ENCODE data around the gene ENO2.
"Not testable (repeated sequence)": the region's sequence is repeated elsewhere in the genome, so short reads cannot be mapped to it uniquely, and the experiment has no call there.

Gene ENO2

DNA sequence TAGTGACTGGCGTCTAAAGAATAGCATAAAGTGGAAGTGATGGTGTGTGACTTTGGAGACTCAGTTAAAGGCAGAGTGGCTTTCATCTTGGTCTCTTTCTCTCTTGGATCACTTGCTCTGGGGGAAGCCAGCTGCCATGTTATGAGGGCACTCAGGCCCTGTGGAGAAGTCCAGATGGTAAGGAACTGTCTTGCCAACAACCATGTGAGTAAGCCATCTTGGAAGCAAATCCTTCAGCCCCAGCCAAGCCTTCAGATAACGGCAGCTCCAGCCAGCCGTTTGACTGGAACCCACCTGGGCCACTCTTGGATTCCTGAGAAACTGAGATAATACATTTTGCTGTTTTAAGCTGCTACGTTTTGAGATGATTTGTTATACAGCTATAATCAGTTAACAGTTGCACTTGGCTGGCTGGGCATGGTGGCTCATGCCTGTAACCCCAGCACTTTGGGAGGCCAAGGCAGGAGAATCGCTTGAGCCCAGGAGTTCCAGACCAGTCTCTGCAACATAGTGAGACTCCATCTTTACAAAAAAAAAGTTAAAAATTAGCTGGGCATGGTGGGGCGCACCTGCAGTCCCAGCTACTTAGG is 17.4 kb upstream of the ENO2 start:
- Histone ChIP-seq H3K27me3 (ENCODE audit: control insufficient read depth in 5 of 5, insufficient read depth in 4 of 5, low read length in 5 of 5) (no peaks in the 10 kb centered on the region), H3K4me3 (ENCODE audit: low read depth in 1 of 5, low read length in 5 of 5) (no peak overlapping the region), H3K27ac (ENCODE audit: low read depth, low read length) (no peak overlapping the region), H3K9ac (ENCODE audit: low read length in 5 of 5) (no peak overlapping the region), H3K9me3 (ENCODE audit: control insufficient read depth in 5 of 5, low read length in 5 of 5) (no peaks in the 10 kb centered on the region), H3K4me1 (ENCODE audit: control insufficient read depth in 5 of 5, insufficient read depth in 5 of 5, low read length in 5 of 5) (peaks cover 0 to 8% (median under 1%) of the 10 kb centered on the region in 5 donors), H3K36me3 (ENCODE audit: control insufficient read depth in 5 of 5, insufficient read depth in 5 of 5, low read length in 5 of 5) (no peaks in the 10 kb centered on the region)

DNA sequence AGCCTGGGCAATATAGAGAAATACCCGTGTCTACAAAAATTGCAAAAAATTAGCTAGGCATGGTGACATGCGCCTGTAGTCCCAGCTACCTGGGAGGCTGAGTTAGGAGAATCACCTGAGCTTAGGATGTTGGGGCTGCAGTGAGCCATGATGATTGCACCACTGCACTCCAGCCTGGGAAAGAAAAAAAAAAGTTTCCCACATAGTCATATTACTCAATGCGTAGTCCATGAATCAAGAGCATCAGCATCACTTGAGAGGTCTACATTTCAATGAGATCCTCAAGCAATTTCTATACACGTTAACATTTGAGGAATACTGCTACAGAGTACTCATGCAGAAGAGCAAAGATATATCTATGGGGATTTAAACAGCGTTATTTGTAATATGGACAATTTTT is 15.0 kb upstream of the ENO2 start:
- no peaks in the 10 kb centered on the region for H3K27me3 ChIP-seq (ENCODE audit: control insufficient read depth in 5 of 5, insufficient read depth in 4 of 5, low read length in 5 of 5)
- H3K27ac ChIP-seq (ENCODE audit: low read depth, low read length), result no peak overlapping the region
- H3K9me3 ChIP-seq (ENCODE audit: control insufficient read depth in 5 of 5, low read length in 5 of 5), result no peaks in the 10 kb centered on the region
- no peaks in the 10 kb centered on the region for H3K36me3 ChIP-seq (ENCODE audit: control insufficient read depth in 5 of 5, insufficient read depth in 5 of 5, low read length in 5 of 5)
- no peak overlapping the region for H3K9ac ChIP-seq (ENCODE audit: low read length in 5 of 5)
- H3K4me1 ChIP-seq (ENCODE audit: control insufficient read depth in 5 of 5, insufficient read depth in 5 of 5, low read length in 5 of 5), result peaks cover 0 to 12% (median 7%) of the 10 kb centered on the region in 5 donors
- H3K4me3 ChIP-seq (ENCODE audit: low read depth in 1 of 5, low read length in 5 of 5), result no peak overlapping the region

DNA sequence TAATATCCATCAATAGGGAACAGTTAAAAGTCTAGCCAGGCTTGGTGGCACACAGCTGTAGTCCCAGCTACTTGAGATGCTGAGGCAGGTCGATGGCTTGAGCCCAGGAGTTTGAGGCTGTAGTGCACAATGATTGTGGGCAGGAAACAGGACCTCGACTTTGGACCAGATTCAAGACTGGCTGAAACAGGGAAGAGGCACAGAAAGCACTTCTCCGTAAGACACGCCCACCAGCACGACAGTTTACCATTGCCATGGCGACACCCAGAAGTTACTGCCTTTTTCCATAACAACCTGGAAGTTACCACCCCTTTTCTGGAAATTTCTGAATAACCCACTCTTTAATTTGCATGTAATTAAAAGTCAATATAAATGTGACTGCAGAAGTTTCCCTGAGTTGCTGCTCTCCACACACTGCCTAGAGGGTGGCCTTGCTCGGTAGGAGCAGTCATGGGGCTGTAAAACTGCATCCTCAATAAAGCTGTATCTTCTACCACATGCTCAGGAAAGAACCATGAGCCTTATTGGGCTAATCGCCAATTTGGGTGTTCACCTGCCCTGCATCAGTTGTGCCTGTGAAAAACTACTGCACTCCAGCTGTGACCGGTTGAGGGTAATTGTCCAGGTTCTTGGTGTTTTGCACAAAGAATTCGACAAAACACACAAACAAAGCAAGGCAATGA is 14.4 kb upstream of the ENO2 start:
- Histone ChIP-seq H3K27me3 (ENCODE audit: control insufficient read depth in 5 of 5, insufficient read depth in 4 of 5, low read length in 5 of 5) (no peaks in the 10 kb centered on the region), H3K36me3 (ENCODE audit: control insufficient read depth in 5 of 5, insufficient read depth in 5 of 5, low read length in 5 of 5) (no peaks in the 10 kb centered on the region), H3K4me3 (ENCODE audit: low read depth in 1 of 5, low read length in 5 of 5) (no peak overlapping the region), H3K4me1 (ENCODE audit: control insufficient read depth in 5 of 5, insufficient read depth in 5 of 5, low read length in 5 of 5) (peaks cover 0 to 16% (median 11%) of the 10 kb centered on the region in 5 donors), H3K9me3 (ENCODE audit: control insufficient read depth in 5 of 5, low read length in 5 of 5) (no peaks in the 10 kb centered on the region), H3K27ac (ENCODE audit: low read depth, low read length) (no peak overlapping the region), H3K9ac (ENCODE audit: low read length in 5 of 5) (no peak overlapping the region)

DNA sequence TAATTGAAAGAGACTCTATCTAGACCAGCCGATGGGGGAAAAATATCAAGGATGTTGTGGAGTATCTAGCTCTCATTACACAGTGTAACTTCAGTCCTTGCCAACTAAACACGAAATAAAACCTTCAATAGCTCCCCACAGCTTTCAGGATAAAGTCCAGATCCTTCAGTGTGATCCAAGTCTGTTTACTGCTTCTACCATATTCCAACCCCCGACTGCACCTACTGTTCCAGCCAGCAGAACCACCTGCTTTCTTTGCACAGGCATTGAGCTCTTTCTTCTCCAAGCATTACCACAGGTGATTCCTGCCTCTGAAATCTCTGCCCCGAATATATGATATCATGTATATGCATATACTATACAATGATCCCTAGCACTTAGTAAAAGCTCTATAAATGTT is 11.9 kb upstream of the ENO2 start:
- Histone ChIP-seq H3K4me3 (ENCODE audit: low read depth in 1 of 5, low read length in 5 of 5) (no peak overlapping the region), H3K4me1 (ENCODE audit: control insufficient read depth in 5 of 5, insufficient read depth in 5 of 5, low read length in 5 of 5) (peaks cover 0 to 23% (median 15%) of the 10 kb centered on the region in 5 donors), H3K36me3 (ENCODE audit: control insufficient read depth in 5 of 5, insufficient read depth in 5 of 5, low read length in 5 of 5) (peaks cover 0 to 13% (median 0%) of the 10 kb centered on the region in 5 donors), H3K27me3 (ENCODE audit: control insufficient read depth in 5 of 5, insufficient read depth in 4 of 5, low read length in 5 of 5) (no peaks in the 10 kb centered on the region), H3K9ac (ENCODE audit: low read length in 5 of 5) (no peak overlapping the region), H3K9me3 (ENCODE audit: control insufficient read depth in 5 of 5, low read length in 5 of 5) (no peaks in the 10 kb centered on the region), H3K27ac (ENCODE audit: low read depth, low read length) (no peak overlapping the region)

DNA sequence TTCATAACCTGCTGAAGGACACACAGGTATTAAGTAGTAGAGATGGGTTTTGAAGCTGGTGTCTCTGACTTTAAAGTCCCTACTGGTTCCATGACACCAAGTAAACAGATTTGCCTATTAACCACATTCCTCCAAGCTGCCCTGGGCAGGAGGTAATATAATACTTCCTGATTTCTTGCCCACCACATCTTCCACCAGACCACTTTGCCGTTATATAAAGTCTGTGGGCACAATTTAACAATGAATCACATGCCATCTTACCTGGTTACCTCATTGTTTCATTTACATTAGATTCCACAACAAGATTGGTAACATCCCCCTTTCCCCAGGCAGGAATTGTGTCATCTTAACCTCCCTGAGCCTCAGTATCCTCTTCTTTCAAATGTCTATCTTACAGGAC is 10.7 kb upstream of the ENO2 start:
- H3K27me3 ChIP-seq (ENCODE audit: control insufficient read depth in 5 of 5, insufficient read depth in 4 of 5, low read length in 5 of 5), result no peaks in the 10 kb centered on the region
- H3K9me3 ChIP-seq (ENCODE audit: control insufficient read depth in 5 of 5, low read length in 5 of 5), result no peaks in the 10 kb centered on the region
- no peak overlapping the region for H3K9ac ChIP-seq (ENCODE audit: low read length in 5 of 5)
- peaks cover 0 to 23% (median 15%) of the 10 kb centered on the region in 5 donors for H3K4me1 ChIP-seq (ENCODE audit: control insufficient read depth in 5 of 5, insufficient read depth in 5 of 5, low read length in 5 of 5)
- no peak overlapping the region for H3K4me3 ChIP-seq (ENCODE audit: low read depth in 1 of 5, low read length in 5 of 5)
- H3K27ac ChIP-seq (ENCODE audit: low read depth, low read length), result no peak overlapping the region
- peaks cover 0 to 19% (median 0%) of the 10 kb centered on the region in 5 donors for H3K36me3 ChIP-seq (ENCODE audit: control insufficient read depth in 5 of 5, insufficient read depth in 5 of 5, low read length in 5 of 5)

DNA sequence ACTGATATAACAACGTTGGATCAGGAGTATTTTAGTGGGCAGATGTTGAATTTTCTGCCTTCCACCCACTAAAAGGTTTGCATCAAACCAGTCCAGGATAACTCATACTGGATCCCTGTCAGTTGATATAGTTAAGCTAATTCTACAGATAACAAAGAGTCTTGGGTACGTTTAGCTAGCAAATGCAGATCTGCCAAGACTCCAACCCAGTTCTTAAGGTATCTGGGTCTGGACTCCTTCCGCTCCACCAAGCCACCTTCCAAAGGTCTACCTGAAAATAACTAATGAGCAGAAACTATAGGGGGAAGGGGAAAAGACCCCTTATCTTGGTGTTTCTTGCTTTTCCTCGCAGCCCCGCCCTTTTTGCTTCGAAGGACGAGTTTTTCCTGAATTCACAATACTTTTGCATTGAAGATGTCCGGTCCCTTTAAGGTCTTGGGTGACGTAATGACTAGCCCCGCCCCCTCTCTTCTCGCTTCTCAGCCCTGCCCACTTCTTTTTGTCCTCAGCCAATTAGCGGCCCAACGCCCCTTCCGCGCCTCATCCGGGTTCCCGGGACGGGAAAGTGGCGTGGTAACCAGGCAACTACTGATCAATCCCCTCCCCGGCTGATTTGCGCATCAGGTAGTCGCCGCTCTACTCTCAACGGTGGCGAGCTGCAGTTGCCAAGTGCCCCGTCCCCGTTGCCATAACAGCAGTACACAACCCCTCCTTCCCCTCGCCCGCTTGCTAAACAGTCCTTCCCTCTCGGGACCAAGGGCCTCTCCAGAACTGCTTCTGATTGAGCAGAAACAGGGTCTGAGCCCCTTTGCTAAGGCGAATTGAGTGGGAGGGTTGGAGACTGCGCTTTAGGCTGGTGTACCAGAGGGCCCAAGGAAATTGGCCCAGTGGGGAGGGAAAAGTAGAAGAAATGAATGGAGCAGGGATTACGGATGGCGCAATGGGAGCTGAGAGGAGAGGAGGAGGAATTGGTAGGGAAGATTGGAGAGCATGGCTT is 9.8 kb upstream of the ENO2 start, which contains the start of gene LRRC23:
TSS of gene LRRC23 (plus strand) at position 543 of the 997 bp plus-strand sequence. CDS start 812 bp downstream, outside the sequence.
- Histone ChIP-seq H3K9ac (ENCODE audit: low read length in 5 of 5) (peak within 1 kb of the TSS; percentile 19 to 94 (median 66)), H3K4me3 (ENCODE audit: low read depth in 1 of 5, low read length in 5 of 5) (peak within 1 kb of the TSS; percentile 80 to 99 (median 92)), H3K27ac (ENCODE audit: low read depth, low read length) (peak within 1 kb of the TSS; percentile 80), H3K27me3 (ENCODE audit: control insufficient read depth in 5 of 5, insufficient read depth in 4 of 5, low read length in 5 of 5) (no peaks in the 10 kb centered on the region), H3K36me3 (ENCODE audit: control insufficient read depth in 5 of 5, insufficient read depth in 5 of 5, low read length in 5 of 5) (peaks cover 0 to 19% (median 0%) of the 10 kb centered on the region in 5 donors), H3K4me1 (ENCODE audit: control insufficient read depth in 5 of 5, insufficient read depth in 5 of 5, low read length in 5 of 5) (peaks cover 0 to 21% (median 15%) of the 10 kb centered on the region in 5 donors), H3K9me3 (ENCODE audit: control insufficient read depth in 5 of 5, low read length in 5 of 5) (no peaks in the 10 kb centered on the region)

DNA sequence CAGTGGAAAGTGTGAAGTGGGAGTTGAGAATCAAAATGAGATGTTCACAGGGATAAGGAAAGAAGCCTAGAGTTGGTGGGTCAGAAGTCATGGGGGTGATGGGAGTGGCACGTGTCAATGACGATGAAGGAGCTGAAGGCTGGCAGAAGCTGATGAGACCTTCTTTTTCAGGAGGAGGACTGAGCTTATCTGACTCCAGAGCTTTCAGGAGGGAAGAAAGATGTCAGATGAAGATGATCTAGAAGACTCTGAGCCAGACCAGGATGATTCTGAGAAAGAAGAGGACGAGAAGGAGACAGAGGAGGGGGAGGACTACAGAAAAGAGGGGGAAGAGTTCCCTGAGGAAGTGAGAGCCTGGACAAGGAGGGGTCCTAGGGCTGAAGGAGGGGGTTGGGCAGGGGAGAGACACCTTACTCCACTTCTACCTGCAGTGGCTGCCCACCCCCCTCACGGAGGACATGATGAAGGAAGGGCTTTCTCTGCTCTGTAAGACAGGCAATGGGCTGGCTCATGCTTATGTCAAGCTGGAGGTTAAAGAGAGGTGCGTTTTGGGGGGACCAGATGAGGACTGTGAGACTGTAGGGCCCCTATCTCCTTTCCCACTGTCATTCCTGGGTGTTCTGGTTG is 8.9 kb upstream of the ENO2 start:
- Histone ChIP-seq H3K4me3 (ENCODE audit: low read depth in 1 of 5, low read length in 5 of 5) (peak overlapping the region; percentile 80 to 99 (median 92)), H3K9me3 (ENCODE audit: control insufficient read depth in 5 of 5, low read length in 5 of 5) (no peaks in the 10 kb centered on the region), H3K27ac (ENCODE audit: low read depth, low read length) (peak overlapping the region; percentile 80), H3K4me1 (ENCODE audit: control insufficient read depth in 5 of 5, insufficient read depth in 5 of 5, low read length in 5 of 5) (peaks cover 0 to 16% (median 14%) of the 10 kb centered on the region in 5 donors), H3K9ac (ENCODE audit: low read length in 5 of 5) (peak overlapping the region in 4 of 5 donors; percentile 47 to 94 (median 77)), H3K36me3 (ENCODE audit: control insufficient read depth in 5 of 5, insufficient read depth in 5 of 5, low read length in 5 of 5) (peaks cover 0 to 19% (median 0%) of the 10 kb centered on the region in 5 donors), H3K27me3 (ENCODE audit: control insufficient read depth in 5 of 5, insufficient read depth in 4 of 5, low read length in 5 of 5) (no peaks in the 10 kb centered on the region)

DNA sequence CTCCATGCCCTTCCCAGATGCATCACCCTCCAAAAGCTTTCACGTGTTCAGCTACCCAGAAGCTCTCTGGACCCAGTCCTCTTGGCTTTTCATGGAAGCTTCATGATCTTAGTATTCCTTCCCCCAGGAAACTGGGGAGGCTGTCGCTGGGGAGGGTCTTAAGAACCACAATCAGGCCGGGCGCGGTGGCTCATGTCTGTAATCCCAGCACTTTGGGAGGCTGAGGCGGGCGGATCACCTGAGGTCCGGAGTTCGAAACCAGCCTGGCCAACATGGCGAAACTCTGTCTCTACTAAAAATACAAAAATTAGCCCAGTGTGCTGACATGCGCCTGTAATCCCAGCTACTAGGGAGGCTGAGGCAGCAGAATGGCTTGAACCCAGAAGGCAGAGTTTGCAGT is 6.2 kb upstream of the ENO2 start:
- Histone ChIP-seq H3K36me3 (ENCODE audit: control insufficient read depth in 5 of 5, insufficient read depth in 5 of 5, low read length in 5 of 5) (peaks cover 0 to 19% (median 0%) of the 10 kb centered on the region in 5 donors), H3K27me3 (ENCODE audit: control insufficient read depth in 5 of 5, insufficient read depth in 4 of 5, low read length in 5 of 5) (peaks cover 0 to 12% (median 10%) of the 10 kb centered on the region in 5 donors), H3K4me1 (ENCODE audit: control insufficient read depth in 5 of 5, insufficient read depth in 5 of 5, low read length in 5 of 5) (peaks cover 0 to 16% (median 14%) of the 10 kb centered on the region in 5 donors)
- not testable (repeated sequence) for H3K9me3 ChIP-seq (ENCODE audit: control insufficient read depth in 5 of 5, low read length in 5 of 5); H3K9ac ChIP-seq (ENCODE audit: low read length in 5 of 5); H3K27ac ChIP-seq (ENCODE audit: low read depth, low read length); H3K4me3 ChIP-seq (ENCODE audit: low read depth in 1 of 5, low read length in 5 of 5)

DNA sequence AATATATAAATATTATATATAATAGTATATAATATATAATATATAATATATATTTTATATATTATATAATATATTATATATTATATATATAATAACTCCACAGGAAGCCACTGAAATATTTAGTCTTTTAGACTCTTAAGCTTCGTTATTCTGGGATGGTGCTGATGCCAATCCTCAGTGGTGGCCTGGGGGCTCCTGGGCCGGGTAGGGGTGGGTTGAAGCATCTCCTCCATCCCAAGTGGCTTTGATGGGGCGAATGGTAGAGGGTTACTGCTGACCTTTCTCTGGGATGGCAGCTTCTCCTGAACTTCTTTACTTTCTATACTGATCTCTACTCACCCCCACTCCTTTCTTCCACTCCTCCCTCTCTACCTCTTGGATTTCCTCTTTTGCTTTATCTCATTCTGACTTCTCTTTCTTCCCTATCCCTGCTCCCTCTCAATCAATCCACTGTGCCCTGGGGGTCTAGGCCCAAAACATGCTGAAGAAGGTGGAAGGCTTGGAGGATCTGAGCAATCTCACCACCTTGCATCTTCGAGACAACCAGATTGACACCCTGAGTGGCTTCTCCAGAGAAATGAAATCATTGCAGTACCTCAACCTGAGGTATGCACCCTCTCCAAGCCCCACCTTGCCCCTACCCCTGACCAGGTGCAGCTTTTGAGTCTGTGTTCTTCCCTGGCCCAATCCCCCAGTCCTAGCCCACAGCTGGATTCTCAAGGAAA is 4.8 kb upstream of the ENO2 start:
- Histone ChIP-seq H3K36me3 (ENCODE audit: control insufficient read depth in 5 of 5, insufficient read depth in 5 of 5, low read length in 5 of 5) (peaks cover 0 to 19% (median 0%) of the 10 kb centered on the region in 5 donors), H3K4me3 (ENCODE audit: low read depth in 1 of 5, low read length in 5 of 5) (no peak overlapping the region), H3K27me3 (ENCODE audit: control insufficient read depth in 5 of 5, insufficient read depth in 4 of 5, low read length in 5 of 5) (peaks cover 5 to 20% (median 16%) of the 10 kb centered on the region in 5 donors), H3K9me3 (ENCODE audit: control insufficient read depth in 5 of 5, low read length in 5 of 5) (no peaks in the 10 kb centered on the region), H3K4me1 (ENCODE audit: control insufficient read depth in 5 of 5, insufficient read depth in 5 of 5, low read length in 5 of 5) (peaks cover 0 to 19% (median 15%) of the 10 kb centered on the region in 5 donors), H3K9ac (ENCODE audit: low read length in 5 of 5) (no peak overlapping the region), H3K27ac (ENCODE audit: low read depth, low read length) (no peak overlapping the region)
